Neural crest cell (in vitro differentiated cells): ENCODE measurements around the gene EPHA6. TPM values are rescaled to one million over a fixed set of nuclear protein-coding genes. Genes with fewer than 3 reads are reported as not detected.

Source experiments
- DNase-seq: peaks from one replicate; pipeline ENCODE4 v3.0.0; 2021; ENCODE audit warnings: low read depth, mixed read lengths, low spot score
- H3K27ac Mint-ChIP-seq: one replicate; pipeline ENCODE4 v1.8.0; 2021; ENCODE audit warnings: mild to moderate bottlenecking, mixed read lengths; ENCODE audit not compliant: unreplicated experiment
- H3K27me3 Mint-ChIP-seq: 2 replicates; pipeline ENCODE4 v1.8.0; 2021; ENCODE audit warnings: low read depth, mild to moderate bottlenecking, mixed read lengths
- H3K36me3 Mint-ChIP-seq: 2 replicates; pipeline ENCODE4 v1.8.0; 2021; ENCODE audit warnings: low read depth, mild to moderate bottlenecking, mixed read lengths
- H3K4me1 Mint-ChIP-seq: 2 replicates; pipeline ENCODE4 v1.8.0; 2021; ENCODE audit warnings: mixed read lengths
- H3K4me3 Mint-ChIP-seq: one replicate; pipeline ENCODE4 v1.8.0; 2021; ENCODE audit warnings: mild to moderate bottlenecking, mixed read lengths
- H3K9me3 Mint-ChIP-seq: 2 replicates; pipeline ENCODE4 v1.8.0; 2021; ENCODE audit warnings: mixed read lengths
- CTCF ChIP-seq: fragments of 200-600 bp; sonication (generic); conservative IDR thresholded peaks from 2 replicates; pipeline ENCODE4 v1.5.0; 2021; ENCODE audit warnings: antibody characterized with exemption, mild to moderate bottlenecking
- total RNA-seq: library from RNA; stranded (reverse); gene quantifications from 2 replicates; pipeline ENCODE4 v1.2.1, GENCODE V29; 2021

EPHA6 gene
- total RNA-seq, 1 donor from 2014 or later = 0.96 TPM

- H3K4me1 Mint-ChIP-seq = no peaks in the 10 kb centered on the region
- DNase-seq = no peak
- no peak overlapping the region for H3K4me3 Mint-ChIP-seq
- no peak overlapping the region for H3K27ac Mint-ChIP-seq
- no peaks in the 10 kb centered on the region for H3K9me3 Mint-ChIP-seq
- H3K27me3 Mint-ChIP-seq = no peaks in the 10 kb centered on the region
- no peaks in the 10 kb centered on the region for H3K36me3 Mint-ChIP-seq
- no peak for TF ChIP-seq CTCF
Measured at GRCh38 chr3:96959901-96960641, 145.7 kb downstream of the EPHA6 start.

- TF ChIP-seq CTCF = no peak
- no peaks in the 10 kb centered on the region for H3K4me1 Mint-ChIP-seq
- no peaks in the 10 kb centered on the region for H3K9me3 Mint-ChIP-seq
Measured at GRCh38 chr3:96960661-96961330, 146.4 kb downstream of the EPHA6 start.

GRCh38 chr3:96961576-96961975 lies 147.2 kb downstream of the EPHA6 start:
- no peak for DNase-seq
- no peaks in the 10 kb centered on the region for H3K9me3 Mint-ChIP-seq
- H3K27me3 Mint-ChIP-seq = no peaks in the 10 kb centered on the region
- no peak for TF ChIP-seq CTCF
- no peak overlapping the region for H3K27ac Mint-ChIP-seq
- no peaks in the 10 kb centered on the region for H3K36me3 Mint-ChIP-seq
- H3K4me1 Mint-ChIP-seq = no peaks in the 10 kb centered on the region
- H3K4me3 Mint-ChIP-seq = no peak overlapping the region

More at GRCh38 chr3:96960661-96961330, 146.4 kb downstream of the EPHA6 start:
- Mint-ChIP-seq H3K36me3 (no peaks in the 10 kb centered on the region), H3K27ac (no peak overlapping the region), H3K4me3 (no peak overlapping the region), H3K27me3 (no peaks in the 10 kb centered on the region)
- DNase-seq = no peak

GRCh38 chr3:96966181-96966929 lies 152.0 kb downstream of the EPHA6 start:
- DNase-seq = no peak
- Mint-ChIP-seq H3K36me3 (no peaks in the 10 kb centered on the region), H3K27me3 (no peaks in the 10 kb centered on the region), H3K4me1 (no peaks in the 10 kb centered on the region), H3K4me3 (no peak overlapping the region), H3K9me3 (no peaks in the 10 kb centered on the region), H3K27ac (no peak overlapping the region)
- no peak for TF ChIP-seq CTCF

GRCh38 chr3:96970211-96970610 lies 155.8 kb downstream of the EPHA6 start:
- Mint-ChIP-seq H3K4me1 (no peaks in the 10 kb centered on the region), H3K27ac (no peak overlapping the region), H3K9me3 (no peaks in the 10 kb centered on the region), H3K4me3 (no peak overlapping the region), H3K36me3 (no peaks in the 10 kb centered on the region), H3K27me3 (no peaks in the 10 kb centered on the region)
- no peak for TF ChIP-seq CTCF
- DNase-seq = no peak
